ENCODE results near the gene SH2D3A. TPM values are rescaled to one million over a fixed set of nuclear protein-coding genes. Genes with fewer than 3 reads are reported as not detected.
"Not testable (repeated sequence)": the region's sequence is repeated elsewhere in the genome, so short reads cannot be mapped to it uniquely, and the experiment has no call there.

Gene SH2D3A
- total RNA-seq, 5 donors from 2014 or later (not counting 1 experiment from before 2014, with no cell fraction given): 61.7 to 83.7 (median 73.6) TPM

GRCh38 chr19:6750062-6750461, 17.2 kb downstream of the SH2D3A start:
- Histone ChIP-seq H3K4me1 (ENCODE audit: control insufficient read depth in 1 of 2, extremely low read depth in 1 of 2, insufficient read depth in 2 of 2, low read length in 2 of 2) (peaks cover 0 to 16% of the 10 kb centered on the region in 2 experiments), H3K27me3 (replicated peaks in 1 of 2; ENCODE audit: control insufficient read depth in 2 of 2, extremely low read depth in 1 of 2, insufficient read depth in 2 of 2, low read length in 1 of 2) (no peaks in the 10 kb centered on the region), H3K9me3 (no peaks in the 10 kb centered on the region), H3K4me3 (ENCODE audit: control insufficient read depth in 1 of 2, extremely low read depth in 1 of 2, low read length in 1 of 2) (no peak overlapping the region), H3K36me3 (ENCODE audit: control insufficient read depth in 2 of 2, extremely low read depth in 1 of 2, insufficient read depth in 1 of 2, low read length in 1 of 2) (peaks cover 27 to 59% of the 10 kb centered on the region in 2 donors), H3K27ac (ENCODE audit: low read length) (no peak overlapping the region)
- Mint-ChIP-seq H3K27me3 (no peaks in the 10 kb centered on the region), H3K4me1 (peaks cover 6 to 12% (median 11%) of the 10 kb centered on the region in 3 donors), H3K4me3 (no peak overlapping the region), H3K27ac (no peak overlapping the region), H3K36me3 (peaks cover 41% of the 10 kb centered on the region), H3K9me3 (no peaks in the 10 kb centered on the region)
- DNase-seq: no peak
- 97% methylated on average over 7 of the region's 20 CpGs for WGBS (ENCODE audit: insufficient coverage)
- ChIA-PET CTCF (no interaction called here), POLR2A (no interaction called here)
- no peak for ATAC-seq (replicated peaks in 1 of 4)

GRCh38 chr19:6748543-6748942, 18.7 kb downstream of the SH2D3A start:
- H3K27ac Mint-ChIP-seq; H3K27me3 Mint-ChIP-seq; POLR2A ChIA-PET; H3K9me3 ChIP-seq; H3K9me3 Mint-ChIP-seq; H3K27ac ChIP-seq (ENCODE audit: low read length); ATAC-seq (replicated peaks in 1 of 4); H3K4me3 Mint-ChIP-seq; H3K4me1 ChIP-seq (ENCODE audit: control insufficient read depth in 1 of 2, extremely low read depth in 1 of 2, insufficient read depth in 2 of 2, low read length in 2 of 2); DNase-seq; H3K4me3 ChIP-seq (ENCODE audit: control insufficient read depth in 1 of 2, extremely low read depth in 1 of 2, low read length in 1 of 2); H3K27me3 ChIP-seq (replicated peaks in 1 of 2; ENCODE audit: control insufficient read depth in 2 of 2, extremely low read depth in 1 of 2, insufficient read depth in 2 of 2, low read length in 1 of 2); CTCF ChIA-PET: not testable (repeated sequence)
- H3K36me3 ChIP-seq (ENCODE audit: control insufficient read depth in 2 of 2, extremely low read depth in 1 of 2, insufficient read depth in 1 of 2, low read length in 1 of 2): peaks cover 22 to 48% of the 10 kb centered on the region in 2 donors
- Mint-ChIP-seq H3K4me1 (peaks cover 2 to 13% (median 8%) of the 10 kb centered on the region in 3 donors), H3K36me3 (peaks cover 38% of the 10 kb centered on the region)
- 95% methylated on average over 9 of the region's 10 CpGs for WGBS (ENCODE audit: insufficient coverage)

GRCh38 chr19:6745965-6746364, 21.3 kb downstream of the SH2D3A start:
- CTCF ChIA-PET: no interaction called here
- H3K27ac ChIP-seq (ENCODE audit: low read length): no peak overlapping the region
- Mint-ChIP-seq H3K4me1 (peaks cover 5 to 10% (median 8%) of the 10 kb centered on the region in 3 donors), H3K27me3 (no peaks in the 10 kb centered on the region), H3K4me3 (no peak overlapping the region), H3K27ac (no peak overlapping the region), H3K9me3 (no peaks in the 10 kb centered on the region), H3K36me3 (peaks cover 38% of the 10 kb centered on the region)
- ATAC-seq (replicated peaks in 1 of 4) (no peak), DNase-seq (no peak)
- peaks cover 0 to 2% of the 10 kb centered on the region in 2 experiments for H3K27me3 ChIP-seq (replicated peaks in 1 of 2; ENCODE audit: control insufficient read depth in 2 of 2, extremely low read depth in 1 of 2, insufficient read depth in 2 of 2, low read length in 1 of 2)
- H3K4me1 ChIP-seq (ENCODE audit: control insufficient read depth in 1 of 2, extremely low read depth in 1 of 2, insufficient read depth in 2 of 2, low read length in 2 of 2): peaks cover 0 to 3% of the 10 kb centered on the region in 2 experiments
- 95% methylated on average over 13 of the region's 24 CpGs for WGBS (ENCODE audit: insufficient coverage)
- H3K9me3 ChIP-seq: no peaks in the 10 kb centered on the region
- no peak overlapping the region for H3K4me3 ChIP-seq (ENCODE audit: control insufficient read depth in 1 of 2, extremely low read depth in 1 of 2, low read length in 1 of 2)
- POLR2A ChIA-PET: no interaction called here
- H3K36me3 ChIP-seq (ENCODE audit: control insufficient read depth in 2 of 2, extremely low read depth in 1 of 2, insufficient read depth in 1 of 2, low read length in 1 of 2): peaks cover 12 to 26% of the 10 kb centered on the region in 2 donors

GRCh38 chr19:6744381-6745301, 22.6 kb downstream of the SH2D3A start:
- H3K4me3 ChIP-seq (ENCODE audit: control insufficient read depth in 1 of 2, extremely low read depth in 1 of 2, low read length in 1 of 2): no peak overlapping the region
- H3K9me3 Mint-ChIP-seq: no peaks in the 10 kb centered on the region
- 91% methylated on average over 30 of the region's 41 CpGs for WGBS (ENCODE audit: insufficient coverage)
- H3K27me3 Mint-ChIP-seq: no peaks in the 10 kb centered on the region
- H3K4me1 ChIP-seq (ENCODE audit: control insufficient read depth in 1 of 2, extremely low read depth in 1 of 2, insufficient read depth in 2 of 2, low read length in 2 of 2): peaks cover 3 to 17% of the 10 kb centered on the region in 2 experiments
- peaks cover 35% of the 10 kb centered on the region for H3K36me3 Mint-ChIP-seq
- ATAC-seq (replicated peaks in 1 of 4) (no peak), DNase-seq (no peak)
- H3K27me3 ChIP-seq (replicated peaks in 1 of 2; ENCODE audit: control insufficient read depth in 2 of 2, extremely low read depth in 1 of 2, insufficient read depth in 2 of 2, low read length in 1 of 2): peaks cover 0 to 14% of the 10 kb centered on the region in 2 experiments
- ChIA-PET POLR2A (no interaction called here), CTCF (no interaction called here)
- H3K4me1 Mint-ChIP-seq: peaks cover 7 to 12% (median 11%) of the 10 kb centered on the region in 3 donors
- no peak overlapping the region for H3K27ac ChIP-seq (ENCODE audit: low read length)
- no peak overlapping the region for H3K4me3 Mint-ChIP-seq
- H3K36me3 ChIP-seq (ENCODE audit: control insufficient read depth in 2 of 2, extremely low read depth in 1 of 2, insufficient read depth in 1 of 2, low read length in 1 of 2): peaks cover 12 to 24% of the 10 kb centered on the region in 2 donors
- peak overlapping the region in 1 of 2 donors; percentile 31 for H3K27ac Mint-ChIP-seq
- H3K9me3 ChIP-seq: no peaks in the 10 kb centered on the region

- H3K4me3 ChIP-seq (ENCODE audit: control insufficient read depth in 1 of 2, extremely low read depth in 1 of 2, low read length in 1 of 2): no peak overlapping the region
- DNase-seq: no peak
- Mint-ChIP-seq H3K4me1 (peaks cover 12 to 18% (median 17%) of the 10 kb centered on the region in 3 donors), H3K9me3 (no peaks in the 10 kb centered on the region), H3K4me3 (no peak overlapping the region), H3K27ac (peak overlapping the region; percentile 31 to 37), H3K36me3 (peaks cover 33% of the 10 kb centered on the region), H3K27me3 (no peaks in the 10 kb centered on the region)
- H3K27me3 ChIP-seq (replicated peaks in 1 of 2; ENCODE audit: control insufficient read depth in 2 of 2, extremely low read depth in 1 of 2, insufficient read depth in 2 of 2, low read length in 1 of 2): peaks cover 0 to 14% of the 10 kb centered on the region in 2 experiments
- H3K9me3 ChIP-seq: no peaks in the 10 kb centered on the region
- H3K27ac ChIP-seq (ENCODE audit: low read length): no peak overlapping the region
- ChIA-PET CTCF (no interaction called here), POLR2A (no interaction called here)
- H3K4me1 ChIP-seq (ENCODE audit: control insufficient read depth in 1 of 2, extremely low read depth in 1 of 2, insufficient read depth in 2 of 2, low read length in 2 of 2): peaks cover 5 to 24% of the 10 kb centered on the region in 2 experiments
- no peak for ATAC-seq (replicated peaks in 1 of 4)
- peaks cover 9 to 18% of the 10 kb centered on the region in 2 donors for H3K36me3 ChIP-seq (ENCODE audit: control insufficient read depth in 2 of 2, extremely low read depth in 1 of 2, insufficient read depth in 1 of 2, low read length in 1 of 2)
- WGBS (ENCODE audit: insufficient coverage): 92% methylated on average over 12 of the region's 15 CpGs
These were observed 23.4 kb downstream of the SH2D3A start for GRCh38 chr19:6743714-6744380.

GRCh38 chr19:6743066-6743465, 24.2 kb downstream of the SH2D3A start:
- Mint-ChIP-seq H3K36me3 (peaks cover 26% of the 10 kb centered on the region), H3K4me3 (no peak overlapping the region), H3K9me3 (no peaks in the 10 kb centered on the region), H3K4me1 (peaks cover 20 to 26% (median 25%) of the 10 kb centered on the region in 3 donors), H3K27me3 (no peaks in the 10 kb centered on the region), H3K27ac (peak overlapping the region in 1 of 2 donors; percentile 57)
- Histone ChIP-seq H3K4me3 (ENCODE audit: control insufficient read depth in 1 of 2, extremely low read depth in 1 of 2, low read length in 1 of 2) (no peak overlapping the region), H3K4me1 (ENCODE audit: control insufficient read depth in 1 of 2, extremely low read depth in 1 of 2, insufficient read depth in 2 of 2, low read length in 2 of 2) (peaks cover 11 to 32% of the 10 kb centered on the region in 2 experiments), H3K27ac (ENCODE audit: low read length) (no peak overlapping the region), H3K9me3 (no peaks in the 10 kb centered on the region), H3K36me3 (ENCODE audit: control insufficient read depth in 2 of 2, extremely low read depth in 1 of 2, insufficient read depth in 1 of 2, low read length in 1 of 2) (peaks cover 9 to 10% of the 10 kb centered on the region in 2 donors), H3K27me3 (replicated peaks in 1 of 2; ENCODE audit: control insufficient read depth in 2 of 2, extremely low read depth in 1 of 2, insufficient read depth in 2 of 2, low read length in 1 of 2) (peaks cover 0 to 14% of the 10 kb centered on the region in 2 experiments)
- ChIA-PET POLR2A (no interaction called here), CTCF (no interaction called here)
- no peak for DNase-seq
- WGBS (ENCODE audit: insufficient coverage): 100% methylated on average over 2 of the region's 7 CpGs
- ATAC-seq (replicated peaks in 1 of 4): no peak
